H1 (cell line): ENCODE measurements around the gene RETSAT. TPM values are rescaled to one million over a fixed set of nuclear protein-coding genes. Genes with fewer than 3 reads are reported as not detected.

Experiments
- SP1 ChIP-seq: IDR thresholded peaks from 2 replicates; pipeline ENCODE4 v1.6.1; 2011; ENCODE audit warnings: low read depth, low read length
- YY1 ChIP-seq: IDR thresholded peaks from 2 replicates; pipeline ENCODE4 v1.6.1; 2011; ENCODE audit warnings: low read depth, mild to moderate bottlenecking, low read length
- polyA plus RNA-seq, 7 experiments: library from polyadenylated mRNA; depleted of rRNA in 3 of 7; stranded (reverse) in 5 of 7; unstranded in 2 of 7; fragments of >200 nt in 5 of 7; fragments of 200-250 nt in 2 of 7; gene quantifications; 1 replicate in 5 of 7; 2 replicates in 1 of 7; 4 replicates in 1 of 7; pipeline versions ENCODE4 v1.2.1 to v1.2.3, GENCODE V29; 2011 to 2013; ENCODE audit warnings: missing spikeins in 2 of 7, mixed read lengths in 2 of 7
- total RNA-seq: library from RNA; stranded (reverse); fragmentation: NEBNext Ultra II Directional; extraction: Animal tissue kit (Norgen Biotek cat#: 25700); gene quantifications from 2 replicates; pipeline ENCODE4 v1.2.1, GENCODE V29; 2021

RETSAT gene
- total and polyA plus RNA-seq, 2 of the 8 experiments (the other 6 are each of a cell fraction or from before 2014, with no cell fraction given) = 15.8 to 16.7 TPM

DNA sequence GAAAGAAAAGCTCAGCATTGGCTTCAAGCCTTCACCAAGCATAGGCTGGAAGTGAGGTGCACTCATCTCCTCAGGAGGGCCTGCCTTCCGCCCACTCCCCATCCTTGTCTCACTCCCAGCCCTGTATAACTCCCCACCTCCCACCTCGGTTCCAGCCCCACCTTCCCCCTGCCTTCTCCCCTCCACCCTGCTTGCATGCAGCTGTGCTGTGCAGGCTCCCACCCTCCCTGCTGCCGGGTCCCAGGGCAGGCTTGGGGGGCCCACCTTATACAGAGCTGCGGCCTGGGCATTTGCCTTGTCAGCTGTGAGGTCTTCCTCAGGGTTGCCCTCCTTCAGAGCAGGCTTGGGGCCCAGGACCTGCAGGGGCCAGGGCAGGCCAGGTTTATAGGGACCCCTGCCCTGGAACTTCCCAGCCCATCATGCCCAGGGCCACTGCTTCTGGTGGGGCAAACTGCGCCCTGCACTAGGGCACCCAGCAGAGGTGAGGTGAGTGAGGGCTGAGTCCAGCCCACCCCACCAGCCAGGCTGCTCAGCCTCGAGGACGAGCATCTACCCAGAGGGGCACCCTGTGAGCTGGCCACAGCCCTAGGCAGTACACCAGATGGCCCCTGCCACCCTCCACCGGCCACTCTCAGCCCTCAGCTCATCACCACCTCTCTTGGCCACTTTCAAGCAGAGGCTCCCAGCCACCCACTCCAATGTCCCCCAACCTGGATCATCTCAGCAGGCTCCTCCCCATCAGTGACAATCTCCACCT, 44.3 kb upstream of the RETSAT start (continued):
- TF ChIP-seq YY1 (no peak), SP1 (no peak)
- TF ChIP-seq, all 59 proteins: peak for 0
